SK-N-DZ (cell line): Measurements from ENCODE around the gene IGF2R.

Experiments
- DNase-seq: peaks from one replicate; pipeline ENCODE4 v3.0.0-alpha.2; 2015; ENCODE audit warnings: low spot score

The IGF2R gene

DNA sequence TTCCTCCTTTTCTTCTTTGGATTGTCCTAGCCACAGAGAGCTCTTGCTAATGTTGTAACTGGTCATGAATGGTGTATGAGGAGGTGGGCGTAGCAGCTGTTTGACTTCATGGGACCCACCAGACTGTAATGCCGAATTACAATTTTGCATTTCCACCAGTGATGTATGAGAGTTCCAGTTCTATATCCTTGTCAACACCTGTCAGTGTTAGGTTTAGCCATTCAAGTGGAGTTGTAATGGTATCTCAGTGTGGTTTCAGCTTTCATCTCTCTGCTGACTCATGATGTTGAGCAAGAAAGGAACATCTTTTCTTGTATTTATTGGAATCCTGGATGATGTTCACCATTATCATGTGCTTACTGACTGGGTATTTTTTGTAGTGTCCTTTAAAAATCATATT, 5.1 kb downstream of the IGF2R start:
- DNase-seq, result no peak

GRCh38 chr6:159974932-159975331, 6.0 kb downstream of the IGF2R start:
- no peak for DNase-seq

DNA sequence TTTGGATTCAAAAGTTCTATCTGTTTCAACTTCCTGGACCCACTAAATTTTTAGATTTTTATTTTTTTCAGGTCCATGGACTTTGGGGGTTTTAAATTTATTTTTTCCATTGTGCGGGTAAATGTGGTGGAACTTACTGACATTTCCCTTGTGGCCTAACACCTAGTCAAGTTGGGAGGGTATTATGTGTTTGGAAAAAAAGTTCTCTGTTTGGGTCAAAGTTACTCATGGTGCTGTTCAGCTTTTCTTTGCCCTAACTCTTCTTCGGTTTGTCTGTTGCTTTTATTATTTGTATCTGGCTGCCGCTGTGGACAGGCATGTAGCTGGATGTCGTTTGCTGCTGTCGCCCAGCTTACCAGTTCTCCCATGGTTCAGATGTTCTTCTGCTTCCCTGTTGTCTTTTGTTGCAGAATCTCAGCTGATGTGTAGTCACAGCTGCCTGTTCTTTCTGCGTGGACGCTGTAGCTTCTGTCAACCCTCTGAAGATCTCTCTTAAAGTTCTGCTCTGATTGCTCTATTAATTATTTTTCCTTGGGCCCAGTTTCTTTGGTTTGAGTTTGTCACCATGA, 7.9 kb downstream of the IGF2R start:
- DNase-seq, result no peak

- no peak for DNase-seq
Observed at GRCh38 chr6:159977255-159977903, 8.5 kb downstream of the IGF2R start.

- no peak for DNase-seq
Observed at GRCh38 chr6:159977904-159978268, 9.0 kb downstream of the IGF2R start.

- no peak for DNase-seq
Observed at GRCh38 chr6:159978291-159979135, 9.6 kb downstream of the IGF2R start.

- DNase-seq, result no peak
Observed at GRCh38 chr6:159979136-159979874, 10.4 kb downstream of the IGF2R start.

DNA sequence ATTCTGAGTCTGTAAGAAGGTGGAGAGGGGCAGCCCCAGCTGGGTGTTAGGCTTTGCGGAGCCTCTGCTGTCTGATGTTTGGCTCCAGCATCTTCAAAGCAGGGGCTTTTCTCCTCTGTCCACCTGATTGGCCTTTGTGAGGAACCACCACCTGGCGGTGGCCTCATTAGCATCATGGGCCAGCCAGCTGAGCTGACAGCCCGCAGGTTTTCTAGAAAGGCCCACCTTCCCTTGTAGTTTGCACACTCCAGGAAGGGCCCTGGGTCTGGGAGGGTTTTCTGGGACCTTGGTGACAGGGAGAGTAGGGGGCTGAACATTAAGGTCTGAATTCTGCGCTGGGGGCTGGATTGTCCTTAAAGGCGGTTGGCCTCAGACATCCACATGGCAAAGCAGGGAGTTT, 11.6 kb downstream of the IGF2R start:
- no peak for DNase-seq

- no peak for DNase-seq
Observed at GRCh38 chr6:159981071-159981402, 12.2 kb downstream of the IGF2R start.

- no peak for DNase-seq
Observed at GRCh38 chr6:159981403-159982245, 12.7 kb downstream of the IGF2R start.

- no peak for DNase-seq
Observed at GRCh38 chr6:159982731-159983506, 14.0 kb downstream of the IGF2R start.

GRCh38 chr6:159983641-159984080, 14.8 kb downstream of the IGF2R start:
- no peak for DNase-seq

DNA sequence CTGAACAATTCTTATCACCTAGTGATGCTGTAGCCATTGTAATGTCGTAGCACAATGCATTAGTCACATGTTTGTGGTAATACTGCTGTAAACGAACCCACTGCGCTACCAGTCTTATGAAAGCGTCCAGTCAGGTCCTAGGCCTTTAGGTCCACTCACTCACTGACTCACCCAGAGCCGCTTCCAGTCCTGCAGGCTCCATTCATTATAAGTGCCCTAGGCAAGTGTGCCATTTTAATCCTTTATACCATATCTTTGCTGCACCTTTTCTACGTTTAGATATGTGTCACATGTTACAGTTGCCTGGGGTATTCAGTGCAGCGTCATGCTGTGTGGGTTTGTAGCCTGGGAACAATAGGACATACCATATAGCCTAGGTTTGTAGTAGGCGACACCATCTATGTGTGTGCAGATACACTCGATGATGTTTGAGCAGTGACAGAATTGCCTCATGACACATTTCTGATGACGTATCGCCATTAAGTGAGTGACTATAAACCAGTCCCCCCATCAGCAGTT, 15.4 kb downstream of the IGF2R start:
- DNase-seq, result no peak

GRCh38 chr6:159985296-159985945, 16.5 kb downstream of the IGF2R start:
- no peak for DNase-seq

GRCh38 chr6:159988983-159989454, 20.1 kb downstream of the IGF2R start:
- no peak for DNase-seq

DNA sequence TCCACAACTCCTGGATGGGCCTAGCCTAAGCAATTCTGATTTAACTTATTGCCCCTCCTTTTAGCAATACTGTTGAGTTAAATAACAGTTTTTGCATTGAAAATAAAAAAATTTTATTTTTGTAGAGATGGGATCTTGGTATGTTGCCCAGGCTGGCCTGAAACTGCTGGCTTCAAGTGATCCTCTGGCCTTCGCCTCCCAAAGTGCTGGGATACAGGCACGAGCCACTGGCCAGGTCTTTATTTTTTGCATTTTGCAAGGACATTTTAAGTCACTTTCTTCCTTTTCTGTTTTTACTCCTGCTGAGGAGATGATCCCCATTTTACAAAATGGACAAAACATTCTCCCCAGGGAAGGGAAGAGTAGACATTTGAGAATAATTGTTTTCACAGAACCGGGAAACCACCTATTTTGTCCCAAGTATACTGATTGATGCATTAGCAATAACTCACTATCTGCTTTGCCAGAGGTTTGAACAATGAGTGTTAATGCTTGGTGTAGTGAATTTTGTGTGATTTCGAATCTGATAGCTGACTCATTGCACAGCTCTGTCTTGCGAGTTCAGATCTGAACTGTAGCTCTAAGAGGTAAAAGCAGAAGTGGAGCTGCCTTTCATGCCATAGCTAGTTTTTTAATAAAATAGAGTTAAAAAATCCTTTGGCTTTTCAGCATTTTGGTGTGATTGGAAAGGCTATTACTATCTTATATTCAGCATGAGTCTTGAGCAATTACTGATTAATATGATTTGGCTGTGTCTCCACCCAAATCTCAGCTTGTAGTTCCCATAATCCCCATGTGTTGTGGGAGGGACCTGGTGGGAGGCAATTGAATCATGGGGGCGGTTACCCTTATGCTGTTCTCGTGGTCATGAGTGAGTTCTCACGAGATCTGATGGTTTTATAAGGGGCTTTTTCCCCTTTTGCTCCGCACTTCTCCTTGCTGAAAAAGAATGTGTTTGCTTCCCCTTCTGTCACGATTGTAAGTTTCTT, 20.9 kb downstream of the IGF2R start:
- no peak for DNase-seq

GRCh38 chr6:159992366-159992765, 23.5 kb downstream of the IGF2R start:
- no peak for DNase-seq

DNA sequence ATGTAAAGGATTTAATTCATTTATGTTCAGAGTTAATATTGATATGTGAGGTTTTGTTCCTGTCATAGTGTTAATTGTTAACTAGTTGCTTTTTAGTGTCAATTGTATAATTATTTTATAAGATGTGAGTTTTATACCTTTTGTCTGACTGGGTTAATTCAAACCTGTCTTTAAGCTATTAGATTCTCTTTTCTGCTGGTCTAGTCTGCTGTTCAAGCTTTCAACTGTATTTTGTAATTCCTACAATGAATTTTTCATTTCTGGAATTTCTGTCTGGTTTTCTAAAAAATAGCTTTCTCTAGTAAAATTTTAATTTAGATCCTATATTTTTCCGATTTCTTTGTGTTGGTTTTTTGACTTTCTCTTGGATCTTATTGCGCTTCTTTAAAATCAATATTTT, 26.5 kb downstream of the IGF2R start:
- no peak for DNase-seq
